Stimulated activated CD8-positive, alpha-beta memory T cell treated with anti-CD3 and anti-CD28 coated beads, Interleukin-7, amount 100 ng/mL, for 4 hours (primary cell): Measurements from ENCODE around the gene PFKP.
"Not testable (repeated sequence)": the region's sequence is repeated elsewhere in the genome, so short reads cannot be mapped to it uniquely, and the experiment has no call there.

Source experiments
- DNase-seq, 2 donors: peaks; one replicate each; pipeline ENCODE4 v3.0.0-alpha.2; 2020; ENCODE audit warnings: low read depth in 2 of 2

The PFKP gene

GRCh38 chr10:3098689-3099088 lies 31.3 kb downstream of the PFKP start:
- no peak for DNase-seq

DNA sequence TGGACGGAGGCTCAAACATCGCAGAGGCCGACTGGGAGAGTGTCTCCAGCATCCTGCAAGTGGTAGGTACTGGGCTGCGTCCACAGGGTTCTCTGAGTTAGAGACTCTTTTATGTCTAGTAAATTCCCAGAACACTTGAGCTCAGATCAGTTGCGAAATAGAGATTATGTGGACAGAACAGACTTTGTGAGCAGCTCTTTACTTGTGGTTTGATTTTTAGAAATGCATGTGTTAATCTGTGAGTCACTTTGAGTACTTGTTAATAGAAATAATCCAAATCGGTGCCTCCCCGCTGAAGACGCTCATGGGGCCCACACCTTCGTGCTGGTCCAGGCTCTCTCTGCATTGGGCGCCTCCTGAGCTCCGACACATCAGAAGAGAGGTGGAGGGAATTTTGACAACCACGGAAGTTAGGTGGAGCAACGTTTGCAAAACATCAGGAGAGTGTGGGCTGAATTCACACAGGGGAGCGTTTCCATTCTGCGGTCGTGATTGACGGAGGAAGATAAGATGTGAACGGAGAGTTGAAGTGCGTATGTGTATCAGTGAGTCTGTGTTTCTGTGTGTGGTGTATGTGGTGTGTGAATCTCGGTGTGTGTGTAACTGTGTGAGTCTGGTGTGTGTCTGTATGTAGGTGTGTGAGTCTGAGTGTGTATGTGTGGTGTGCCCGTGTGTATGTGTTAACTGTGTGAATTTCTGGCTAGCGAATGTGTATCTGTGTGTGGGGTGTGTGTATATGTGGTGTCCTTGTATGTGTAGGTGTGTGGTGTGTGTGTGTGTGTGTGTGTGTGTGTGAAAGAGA lies 32.1 kb downstream of the PFKP start:
- no peak for DNase-seq

- no peak for DNase-seq
Measured at GRCh38 chr10:3100093-3100792, 32.9 kb downstream of the PFKP start.

DNA sequence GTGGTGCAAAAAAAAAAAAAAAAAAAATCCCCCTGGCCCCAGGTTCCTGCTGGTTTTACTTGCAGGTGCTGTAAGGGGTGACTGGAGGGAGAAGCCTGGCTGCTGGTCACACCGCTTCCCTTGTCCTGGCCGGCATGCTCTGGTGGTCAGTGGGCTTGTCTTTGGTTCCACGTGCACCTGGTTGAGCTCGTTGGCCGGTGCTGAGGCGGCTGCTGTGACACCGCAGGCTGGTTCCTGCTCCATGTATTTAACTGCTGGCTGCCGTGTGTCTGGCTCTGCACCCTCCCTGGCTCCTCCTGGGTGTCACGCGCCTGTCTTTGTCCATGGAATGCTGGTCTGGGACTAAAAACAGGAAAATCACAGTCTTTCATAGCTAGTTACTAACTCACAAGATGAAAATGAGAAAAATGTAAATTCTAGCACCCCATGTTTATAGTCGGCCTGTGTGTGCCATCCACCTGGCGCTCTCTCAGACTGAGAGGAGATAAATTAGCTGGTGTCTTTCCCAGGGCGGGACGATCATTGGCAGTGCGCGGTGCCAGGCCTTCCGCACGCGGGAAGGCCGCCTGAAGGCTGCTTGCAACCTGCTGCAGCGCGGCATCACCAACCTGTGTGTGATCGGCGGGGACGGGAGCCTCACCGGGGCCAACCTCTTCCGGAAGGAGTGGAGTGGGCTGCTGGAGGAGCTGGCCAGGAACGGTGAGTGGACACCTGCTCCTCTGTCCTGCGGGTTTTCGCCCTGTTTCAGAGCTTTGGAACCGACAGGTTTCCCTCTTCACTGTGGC lies 33.7 kb downstream of the PFKP start:
- DNase-seq, result no peak

DNA sequence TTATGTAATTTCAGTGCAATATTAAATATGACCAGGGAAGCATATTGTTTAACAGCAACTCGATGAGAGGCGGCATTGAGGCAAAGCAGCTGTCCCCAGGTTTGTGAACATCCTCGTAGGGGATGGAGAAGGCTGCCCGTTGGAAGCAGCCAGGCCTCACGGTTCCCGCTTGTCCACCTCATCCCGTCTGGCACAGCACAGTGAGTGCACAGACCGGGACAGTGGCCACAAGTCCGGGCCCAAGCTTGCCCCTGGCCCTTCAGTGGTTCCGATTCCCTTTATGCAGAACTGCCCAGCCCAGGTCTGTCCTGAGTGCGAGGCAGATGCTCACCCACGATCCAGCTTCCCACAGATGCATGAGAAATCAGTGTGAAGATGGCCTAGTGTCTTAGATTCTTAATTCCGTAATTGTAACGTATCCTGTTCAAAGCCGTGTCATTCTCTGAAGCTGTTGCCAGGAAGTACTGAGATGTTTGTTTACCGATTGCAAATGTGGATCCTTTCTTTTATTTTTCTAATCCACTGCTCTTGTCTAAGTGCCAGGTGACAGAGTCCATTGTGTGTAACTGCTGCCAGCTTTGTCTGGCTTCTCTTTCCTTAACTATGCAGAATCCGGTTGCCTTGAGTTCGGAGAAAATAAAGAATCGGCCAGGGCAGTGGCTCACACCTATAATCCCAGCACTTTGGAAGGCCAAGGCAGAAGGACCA lies 35.5 kb downstream of the PFKP start:
- DNase-seq, result no peak

GRCh38 chr10:3103646-3104045 lies 36.3 kb downstream of the PFKP start:
- no peak for DNase-seq

DNA sequence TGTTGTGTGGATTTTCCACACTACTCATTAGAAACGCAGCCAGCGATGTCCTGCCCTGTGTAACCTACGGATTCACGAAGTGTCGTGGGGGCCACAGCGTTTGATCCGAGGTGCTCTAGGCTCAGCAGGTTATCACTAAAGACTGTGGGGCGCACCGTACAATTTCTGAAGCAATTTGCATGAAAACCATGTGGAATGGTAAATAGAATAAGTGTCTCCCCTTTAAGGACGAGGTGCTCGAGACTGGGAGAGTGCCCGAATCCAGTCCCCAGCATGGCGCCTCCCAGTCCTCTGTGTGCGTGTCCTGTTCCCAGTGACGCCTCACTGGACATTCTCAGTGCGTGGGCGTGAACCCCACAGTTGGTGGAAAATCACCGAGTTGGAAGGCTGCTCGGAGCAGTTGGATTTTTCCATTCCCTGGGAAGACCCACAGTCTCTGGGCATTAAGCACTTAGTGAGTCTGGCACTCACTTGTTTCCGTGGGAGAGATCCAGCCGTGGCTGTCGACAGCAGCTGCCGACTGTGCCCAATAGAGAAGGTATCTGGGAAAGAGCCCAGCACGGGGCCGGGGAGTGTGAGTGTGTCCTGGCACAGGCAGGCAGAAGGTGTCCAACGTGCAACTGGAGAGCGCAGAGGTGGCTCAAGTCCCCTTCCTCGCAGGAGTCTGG lies 37.0 kb downstream of the PFKP start:
- no peak for DNase-seq

GRCh38 chr10:3105166-3105565 lies 37.8 kb downstream of the PFKP start:
- no peak for DNase-seq

DNA sequence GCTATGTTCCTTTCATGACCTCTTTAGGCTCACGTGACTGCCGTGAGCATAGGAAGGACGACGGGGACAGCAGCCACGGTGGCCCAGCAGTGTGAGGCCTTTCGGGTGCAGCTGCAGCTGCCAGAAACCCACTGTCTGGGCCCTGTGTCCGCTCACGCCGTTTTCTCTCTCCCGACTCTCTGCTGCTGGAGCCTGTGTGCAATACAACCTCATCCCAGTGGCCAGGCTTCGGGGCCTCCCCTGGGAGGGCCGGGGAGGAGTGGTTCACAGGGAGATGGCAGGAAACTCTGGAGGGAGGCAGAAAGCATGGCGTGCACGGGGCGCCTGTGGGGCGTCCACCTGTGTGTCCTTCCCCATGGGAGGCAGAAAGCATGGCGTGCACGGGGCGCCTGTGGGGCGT lies 38.6 kb downstream of the PFKP start:
- no peak for DNase-seq

GRCh38 chr10:3106328-3106727 lies 39.0 kb downstream of the PFKP start:
- DNase-seq, result not testable (repeated sequence)

GRCh38 chr10:3106928-3107425 lies 39.6 kb downstream of the PFKP start:
- no peak for DNase-seq

DNA sequence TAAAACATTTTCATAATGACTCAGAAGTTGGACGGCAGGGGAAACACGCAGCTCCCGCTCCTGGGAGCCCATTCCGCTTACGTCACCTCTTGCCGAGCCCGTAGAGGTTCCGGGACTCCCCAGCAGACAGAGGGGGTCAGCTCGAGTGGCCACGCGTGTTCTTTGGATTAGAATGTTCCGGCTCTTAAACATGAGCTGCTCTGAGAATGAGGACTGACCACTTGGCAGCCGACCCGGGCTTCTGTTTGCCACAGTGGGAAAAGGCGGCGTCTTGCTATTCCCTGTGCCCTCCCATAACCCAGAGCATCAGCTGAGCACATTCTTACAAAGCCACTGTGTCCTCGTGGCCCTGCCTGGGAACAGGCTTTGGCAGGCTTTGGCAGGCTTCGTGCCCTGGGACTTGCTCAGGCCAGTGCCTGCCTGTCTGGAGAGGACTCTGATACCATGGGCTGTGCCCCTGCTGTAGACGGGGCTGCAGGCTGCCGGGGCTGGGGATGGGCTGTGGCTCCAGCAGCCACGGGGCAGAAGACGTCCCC lies 40.1 kb downstream of the PFKP start:
- no peak for DNase-seq

DNA sequence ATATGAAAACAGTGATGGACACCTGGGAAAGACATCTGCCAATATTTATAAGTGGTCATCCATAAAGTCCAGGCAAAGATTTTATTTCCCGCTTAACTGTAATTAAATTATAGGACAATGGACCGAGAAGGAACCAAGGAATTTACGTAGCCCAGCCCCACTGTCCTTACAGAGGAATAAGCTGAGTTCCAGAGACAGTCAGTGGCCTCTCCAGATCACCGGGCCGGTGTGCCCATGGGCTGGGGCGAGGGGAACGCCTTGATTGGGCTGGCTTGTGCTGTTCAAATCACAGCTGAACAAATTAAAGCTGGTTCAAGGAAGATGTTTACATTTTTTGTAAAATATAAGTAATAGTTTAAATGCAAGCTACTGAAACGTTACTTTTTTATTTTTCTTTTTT lies 40.7 kb downstream of the PFKP start:
- DNase-seq, result no peak

DNA sequence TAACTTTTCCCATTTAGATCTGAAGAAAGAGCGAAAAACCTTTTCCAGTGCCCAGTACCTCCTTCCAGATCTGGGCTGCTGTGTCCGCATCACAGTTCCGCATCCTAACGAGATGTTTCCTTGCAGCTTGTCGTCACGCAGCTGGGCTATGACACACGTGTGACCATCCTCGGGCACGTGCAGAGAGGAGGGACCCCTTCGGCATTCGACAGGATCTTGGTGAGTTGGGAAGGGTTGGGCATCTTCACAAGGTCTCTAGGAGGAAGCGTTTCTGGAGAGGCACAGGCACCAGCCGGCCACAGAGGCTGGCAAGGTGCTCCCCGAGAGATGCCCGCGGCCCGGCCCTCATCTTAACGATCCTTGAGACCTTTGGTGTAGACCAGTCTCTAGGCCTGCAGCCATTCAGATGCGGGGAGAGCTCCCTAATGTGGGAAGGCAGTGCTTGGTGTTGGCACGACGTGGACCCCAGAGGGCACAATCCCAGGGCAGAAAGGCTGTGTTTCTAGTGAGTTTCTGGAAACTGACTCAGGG lies 41.3 kb downstream of the PFKP start:
- no peak for DNase-seq

- DNase-seq, result no peak
Measured at GRCh38 chr10:3109196-3109595, 41.8 kb downstream of the PFKP start.

DNA sequence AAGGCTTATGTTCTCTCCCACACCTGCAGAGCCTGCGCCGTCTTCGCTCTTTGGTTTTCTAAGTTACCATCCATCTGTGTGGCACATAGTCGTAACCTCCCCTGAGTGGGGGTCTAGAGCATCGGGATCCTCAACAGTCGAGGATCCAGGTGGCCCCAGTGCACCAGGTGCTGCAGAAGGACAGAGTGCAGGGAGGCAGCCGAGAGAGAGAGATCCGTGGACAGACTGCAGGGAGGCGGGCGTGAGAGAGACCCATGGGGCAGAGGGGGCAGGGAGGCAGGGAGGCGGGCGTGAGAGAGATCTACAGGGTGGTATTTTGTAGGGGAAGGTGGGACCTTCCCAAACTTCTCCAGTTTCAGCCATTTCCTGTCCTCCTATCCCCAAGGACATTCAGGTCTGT lies 42.3 kb downstream of the PFKP start:
- DNase-seq, result no peak

GRCh38 chr10:3110782-3111620 lies 43.7 kb downstream of the PFKP start:
- DNase-seq, result no peak

DNA sequence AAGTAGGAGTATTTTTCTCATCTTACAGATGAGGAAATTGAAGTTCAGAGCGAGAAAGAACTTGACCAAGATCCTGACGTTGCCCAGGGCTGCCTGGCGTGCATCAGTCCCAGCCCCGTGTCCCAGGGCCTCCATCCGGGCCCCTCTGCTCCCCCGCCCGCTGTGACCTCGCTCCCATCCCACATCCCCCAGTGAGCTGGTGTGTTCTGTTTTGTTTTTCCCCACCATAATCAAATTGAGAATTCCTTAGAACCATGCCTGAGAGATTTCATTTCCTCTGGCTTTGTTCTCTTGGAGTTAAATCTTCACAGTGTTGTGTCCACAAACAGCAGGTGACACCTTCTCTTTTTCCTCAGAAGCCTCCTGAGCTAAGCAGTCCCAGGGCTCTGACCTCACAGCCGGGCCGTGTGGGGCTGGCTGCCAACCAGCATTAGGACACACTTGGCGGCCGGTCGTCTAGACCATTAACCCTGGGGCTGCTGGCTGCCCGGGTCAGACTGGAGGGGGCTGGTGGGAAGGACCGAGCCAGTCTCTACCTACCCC lies 44.3 kb downstream of the PFKP start:
- DNase-seq, result no peak

- no peak for DNase-seq
Measured at GRCh38 chr10:3113343-3113720, 46.0 kb downstream of the PFKP start.

- no peak for DNase-seq
Measured at GRCh38 chr10:3115685-3116084, 48.3 kb downstream of the PFKP start.
